H1 (cell line): ENCODE data around the gene SPECC1. TPM values are rescaled to one million over a fixed set of nuclear protein-coding genes. Genes with fewer than 3 reads are reported as not detected.

Experiments
- CTCF ChIA-PET: fragments of 300-600 bp; sonication (Branson Sonifier 250); formaldehyde crosslinking; loops from one replicate; lab custom pipeline; 2021; ENCODE audit not compliant: partially characterized antibody; lab: Charles Lee
- POLR2A ChIA-PET: fragments of 300-600 bp; sonication (Branson Sonifier 250); formaldehyde crosslinking; loops from one replicate; lab custom pipeline; 2021; ENCODE audit warnings: inconsistent platforms; ENCODE audit not compliant: partially characterized antibody; lab: Charles Lee
- DNase-seq, 2 experiments: peaks; one replicate each; pipeline versions ENCODE4 v3.0.0 to v3.0.0-alpha.2; 2010 to 2022; ENCODE audit warnings: low spot score in 2 of 2, low read depth in 1 of 2, mixed read lengths in 1 of 2
- FAIRE-seq: peaks from 2 replicates; lab custom pipeline; 2011; peaks lifted over from hg19 to GRCh38; lab: Jason Lieb, UNC
- H2AFZ ChIP-seq: 2 replicates; pipeline ENCODE4 v1.8.1; 2012; ENCODE audit warnings: low read length, inconsistent platforms
- H2AK5ac ChIP-seq: 2 replicates; pipeline ENCODE4 v1.6.1; 2013; ENCODE audit warnings: low read depth, low read length
- H2BK120ac ChIP-seq: replicated peaks from 2 replicates; pipeline ENCODE3; 2013; ENCODE audit warnings: low read depth, low read length, inconsistent platforms
- H2BK12ac ChIP-seq: 2 replicates; pipeline ENCODE4 v1.6.1; 2013; ENCODE audit warnings: low read depth, low read length
- H2BK15ac ChIP-seq: 2 replicates; pipeline ENCODE4 v1.6.1; 2013; ENCODE audit warnings: low read length
- H2BK20ac ChIP-seq: 2 replicates; pipeline ENCODE4 v1.6.1; 2013; ENCODE audit warnings: low read length
- H2BK5ac ChIP-seq: 2 replicates; pipeline ENCODE4 v1.6.1; 2013; ENCODE audit warnings: low read depth, low read length
- H3K14ac ChIP-seq: 2 replicates; pipeline ENCODE4 v1.6.1; 2013; ENCODE audit warnings: inconsistent platforms; ENCODE audit not compliant: insufficient read length
- H3K18ac ChIP-seq: 2 replicates; pipeline ENCODE4 v1.6.1; 2013; ENCODE audit warnings: low read length; ENCODE audit errors: extremely low read depth
- H3K23ac ChIP-seq: 2 replicates; pipeline ENCODE4 v1.6.1; 2013; ENCODE audit warnings: inconsistent platforms; ENCODE audit not compliant: insufficient read length
- H3K23me2 ChIP-seq: 2 replicates; pipeline ENCODE4 v1.6.1; 2013; ENCODE audit warnings: low read depth, low read length
- H3K27ac ChIP-seq: 2 replicates; pipeline ENCODE4 v1.6.1; 2011; ENCODE audit warnings: low read depth, low read length, inconsistent platforms
- H3K27me3 ChIP-seq, 4 experiments: replicated peaks in 1 of 4; 1 replicate in 1 of 4; 2 replicates in 3 of 4; pipeline versions ENCODE4 v1.6.1 to v1.8.1; 2011 to 2013; ENCODE audit warnings: low read length in 3 of 4, mild to moderate bottlenecking in 3 of 4, inconsistent platforms in 2 of 4, mixed read lengths in 2 of 4, moderate library complexity in 1 of 4; ENCODE audit not compliant: control insufficient read depth in 3 of 4, insufficient read depth in 3 of 4; ENCODE audit errors: extremely low read depth in 1 of 4
- H3K36me3 ChIP-seq, 4 experiments: 2 replicates each; pipeline versions ENCODE4 v1.6.1 to v1.8.1; 2011 to 2013; ENCODE audit warnings: mild to moderate bottlenecking in 4 of 4, low read length in 3 of 4, moderate library complexity in 2 of 4, control low read depth in 1 of 4, inconsistent platforms in 1 of 4; ENCODE audit not compliant: insufficient read depth in 4 of 4, control insufficient read depth in 2 of 4
- H3K4ac ChIP-seq: replicated peaks from 2 replicates; pipeline ENCODE3; 2013; ENCODE audit warnings: low read length, low read depth, mixed read lengths, inconsistent platforms; ENCODE audit not compliant: insufficient read length
- H3K4me1 ChIP-seq, 4 experiments: replicated peaks in 1 of 4; 1 replicate in 1 of 4; 2 replicates in 3 of 4; pipeline versions ENCODE4 v1.6.1 to v1.8.1; 2011 to 2013; ENCODE audit warnings: low read length in 3 of 4, inconsistent platforms in 2 of 4, mixed read lengths in 1 of 4; ENCODE audit not compliant: insufficient read depth in 4 of 4, control insufficient read depth in 3 of 4
- H3K4me2 ChIP-seq, 2 experiments: 2 replicates each; pipeline versions ENCODE4 v1.6.1 to v1.8.1; 2011 to 2013; ENCODE audit warnings: low read depth in 2 of 2, low read length in 2 of 2, control low read depth in 1 of 2, inconsistent platforms in 1 of 2, mild to moderate bottlenecking in 1 of 2; ENCODE audit not compliant: insufficient read depth in 1 of 2
- H3K4me3 ChIP-seq, 4 experiments: fragments of 200-600, 300-600 bp in 1 of 4; sonication (generic), shearing (Covaris generic), sonication (Bioruptor Twin) in 1 of 4; 2 replicates each; pipeline versions ENCODE4 v1.5.1 to v1.8.1; 2011 to 2016; ENCODE audit warnings: low read length in 4 of 4, low read depth in 3 of 4, control low read depth in 2 of 4, inconsistent platforms in 2 of 4, mild to moderate bottlenecking in 2 of 4, mixed read lengths in 1 of 4, moderate library complexity in 1 of 4; ENCODE audit not compliant: insufficient read depth in 2 of 4; ENCODE audit errors: extremely low read depth in 1 of 4
- H3K56ac ChIP-seq: replicated peaks from 2 replicates; pipeline ENCODE3; 2013; ENCODE audit warnings: low read depth, mild to moderate bottlenecking, mixed read lengths, low read length, inconsistent platforms; ENCODE audit not compliant: insufficient read length
- H3K79me1 ChIP-seq: 2 replicates; pipeline ENCODE4 v1.6.1; 2013; ENCODE audit warnings: low read depth, low read length, control low read depth
- H3K79me2 ChIP-seq, 2 experiments: 2 replicates each; pipeline versions ENCODE4 v1.6.1 to v1.8.1; 2012 to 2013; ENCODE audit warnings: low read length in 2 of 2, mild to moderate bottlenecking in 2 of 2, inconsistent platforms in 1 of 2; ENCODE audit not compliant: insufficient read depth in 2 of 2, control insufficient read depth in 1 of 2
- H3K9ac ChIP-seq, 4 experiments: replicated peaks in 1 of 4; 1 replicate in 1 of 4; 2 replicates in 3 of 4; pipeline versions ENCODE4 v1.6.1 to v1.8.1; 2011 to 2013; ENCODE audit warnings: low read depth in 3 of 4, low read length in 3 of 4, control low read depth in 2 of 4, mild to moderate bottlenecking in 2 of 4, moderate library complexity in 2 of 4, inconsistent platforms in 1 of 4; ENCODE audit errors: extremely low read depth in 1 of 4
- H3K9me3 ChIP-seq, 2 experiments: 2 replicates each; pipeline versions ENCODE4 v1.6.1 to v1.8.1; 2012 to 2013; ENCODE audit warnings: mild to moderate bottlenecking in 2 of 2, moderate library complexity in 2 of 2, control low read depth in 1 of 2, inconsistent platforms in 1 of 2, low read depth in 1 of 2, low read length in 1 of 2, mixed read lengths in 1 of 2; ENCODE audit not compliant: insufficient read depth in 2 of 2
- H4K20me1 ChIP-seq, 2 experiments: replicated peaks in 1 of 2; 2 replicates each; pipeline versions ENCODE3 to v1.8.1; 2011 to 2013; ENCODE audit warnings: inconsistent platforms in 2 of 2, low read length in 2 of 2, mild to moderate bottlenecking in 1 of 2; ENCODE audit not compliant: insufficient read depth in 2 of 2, control insufficient read depth in 1 of 2
- H4K5ac ChIP-seq: 2 replicates; pipeline ENCODE4 v1.6.1; 2013; ENCODE audit warnings: low read length, low read depth, mixed read lengths, inconsistent platforms; ENCODE audit not compliant: insufficient read length
- H4K8ac ChIP-seq: 2 replicates; pipeline ENCODE4 v1.8.0; 2013; ENCODE audit warnings: mild to moderate bottlenecking, moderate library complexity, low read length, inconsistent platforms; ENCODE audit not compliant: insufficient read depth; ENCODE audit errors: extremely low read depth
- H4K91ac ChIP-seq: replicated peaks from 2 replicates; pipeline ENCODE3; 2013; ENCODE audit warnings: low read length, mixed read lengths, inconsistent platforms; ENCODE audit not compliant: insufficient read length
- ASH2L ChIP-seq: fragments of 200-600, 300-600 bp; sonication (generic); IDR thresholded peaks from one replicate; pipeline ENCODE4 v1.7.1; 2017; ENCODE audit warnings: low read length
- ATF2 ChIP-seq: IDR thresholded peaks from 2 replicates; pipeline ENCODE4 v1.6.1; 2012; ENCODE audit warnings: low read length, inconsistent platforms
- CEBPB ChIP-seq: IDR thresholded peaks from 2 replicates; pipeline ENCODE4 v1.6.1; 2012; ENCODE audit warnings: low read depth, low read length
- CTBP2 ChIP-seq: IDR thresholded peaks from 2 replicates; pipeline ENCODE4 v1.7.0; 2011; ENCODE audit warnings: borderline replicate concordance, mild to moderate bottlenecking, moderate library complexity, mixed read lengths, low read length; ENCODE audit not compliant: insufficient read depth, insufficient read length
- FOSL1 ChIP-seq: IDR thresholded peaks from 2 replicates; pipeline ENCODE4 v1.6.1; 2011; ENCODE audit warnings: mild to moderate bottlenecking, low read depth, low read length, moderate library complexity; ENCODE audit not compliant: insufficient read depth
- HDAC6 ChIP-seq: IDR thresholded peaks from one replicate; pipeline ENCODE4 v1.7.1; 2012; ENCODE audit warnings: low read depth, mild to moderate bottlenecking, inconsistent platforms, low read length, moderate library complexity
- POU5F1 ChIP-seq: IDR thresholded peaks from 2 replicates; pipeline ENCODE4 v1.6.1; 2011; ENCODE audit warnings: low read depth, mild to moderate bottlenecking, low read length, moderate library complexity
- RAD21 ChIP-seq, 2 experiments: IDR thresholded peaks in 1 of 2; conservative IDR thresholded peaks in 1 of 2; 2 replicates each; pipeline ENCODE4 v1.6.1; 2011; ENCODE audit warnings: low read depth in 2 of 2, low read length in 2 of 2, improper control_type of control experiment in 1 of 2, inconsistent platforms in 1 of 2, mild to moderate bottlenecking in 1 of 2, moderate library complexity in 1 of 2
- RNF2 ChIP-seq: fragments of 200-900, 300-1000 bp; sonication (generic); IDR thresholded peaks from 2 replicates; pipeline ENCODE4 v1.7.1; 2016; ENCODE audit warnings: borderline replicate concordance, low read depth, mild to moderate bottlenecking, antibody characterized with exemption, low read length; ENCODE audit not compliant: poor library complexity, severe bottlenecking; ENCODE audit errors: missing control alignments
- SAP30 ChIP-seq: fragments of 300-600 bp; sonication (generic); IDR thresholded peaks from 2 replicates; pipeline ENCODE4 v1.7.1; 2012; ENCODE audit warnings: low read length, moderate library complexity, mild to moderate bottlenecking, inconsistent platforms; ENCODE audit not compliant: insufficient read depth, insufficient replicate concordance
- SUZ12 ChIP-seq: fragments of 200-600 bp; sonication (generic); IDR thresholded peaks from 2 replicates; pipeline ENCODE4 v1.6.1; 2012; ENCODE audit warnings: mild to moderate bottlenecking, inconsistent platforms, low read length, moderate library complexity, mixed read lengths
- WGBS, 2 experiments: shearing (Covaris generic) in 1 of 2; methylation state at CpG; one replicate each; pipeline versions ENCODE4 v1.1.6 to v1.1.7; 2013 to 2015; ENCODE audit warnings: low lambda C conversion rate in 2 of 2, mixed read lengths in 2 of 2, inconsistent platforms in 1 of 2, low coverage in 1 of 2, missing lambda C conversion rate in 1 of 2; ENCODE audit not compliant: insufficient replicate concordance in 2 of 2, insufficient coverage in 1 of 2, insufficient read length in 1 of 2; ENCODE audit errors: extremely low coverage in 1 of 2, missing lambda C conversion rate in 1 of 2; 5-methylcytosine and 5-hydroxymethylcytosine counted together
- polyA plus RNA-seq, 7 experiments: library from polyadenylated mRNA; depleted of rRNA in 3 of 7; stranded (reverse) in 5 of 7; unstranded in 2 of 7; fragments of >200 nt in 5 of 7; fragments of 200-250 nt in 2 of 7; gene quantifications; 1 replicate in 5 of 7; 2 replicates in 1 of 7; 4 replicates in 1 of 7; pipeline versions ENCODE4 v1.2.1 to v1.2.3, GENCODE V29; 2011 to 2013; ENCODE audit warnings: missing spikeins in 2 of 7, mixed read lengths in 2 of 7
- total RNA-seq: library from RNA; stranded (reverse); fragmentation: NEBNext Ultra II Directional; extraction: Animal tissue kit (Norgen Biotek cat#: 25700); gene quantifications from 2 replicates; pipeline ENCODE4 v1.2.1, GENCODE V29; 2021

The SPECC1 gene
- total and polyA plus RNA-seq, 2 of the 8 experiments (the other 6 are each of a cell fraction or from before 2014, with no cell fraction given) = 35.8 to 87.9 TPM

GRCh38 chr17:20276421-20276820, 267.3 kb downstream of the SPECC1 start:
- no peak overlapping the region for H4K5ac ChIP-seq
- POLR2A ChIA-PET = interaction anchor here (1.1 kb wide), 1 partner anchor 8 kb away, joined by 3 read pairs; no protein-coding TSS in a partner anchor
- WGBS, 2 experiments = 94% methylated on average over 2 of the region's 2 CpGs; no CpG with 5 or more reads in 1 of the 2 experiments
- no peak overlapping the region for H2AK5ac ChIP-seq
- H3K36me3 ChIP-seq = peaks cover 0 to 2% (median 0%) of the 10 kb centered on the region in 4 experiments; a peak in 4 of 8 replicates
- H3K4ac ChIP-seq = no peak overlapping the region
- peaks cover 2% of the 10 kb centered on the region; the same call in 1 of the 2 replicates for H3K79me1 ChIP-seq
- H3K4me1 ChIP-seq = no peaks in the 10 kb centered on the region
- H3K27me3 ChIP-seq = no peaks in the 10 kb centered on the region
- H4K8ac ChIP-seq = no peak overlapping the region; the same call in 1 of the 2 replicates
- no peaks in the 10 kb centered on the region for H3K79me2 ChIP-seq
- H4K91ac ChIP-seq = no peak overlapping the region
- H3K18ac ChIP-seq = no peak overlapping the region
- H3K14ac ChIP-seq = no peak overlapping the region
- DNase-seq (no peak), FAIRE-seq (no peak)
- no peak overlapping the region for H2AFZ ChIP-seq
- H2BK5ac ChIP-seq = no peak overlapping the region
- no peak overlapping the region for H3K56ac ChIP-seq
- no peak overlapping the region for H3K4me2 ChIP-seq
- CTCF ChIA-PET = interaction anchor here (1.2 kb wide), 1 partner anchor 15 kb away, joined by 3 read pairs; no protein-coding TSS in a partner anchor
- no peak overlapping the region for H3K27ac ChIP-seq
- H4K20me1 ChIP-seq = no peaks in the 10 kb centered on the region
- H3K9me3 ChIP-seq = no peaks in the 10 kb centered on the region
- H3K9ac ChIP-seq = no peak overlapping the region
- no peak overlapping the region for H2BK15ac ChIP-seq
- H2BK120ac ChIP-seq = no peak overlapping the region
- H2BK20ac ChIP-seq = no peak overlapping the region
- H3K23ac ChIP-seq = no peak overlapping the region
- no peak overlapping the region for H3K4me3 ChIP-seq
- H2BK12ac ChIP-seq = no peak overlapping the region
- no peaks in the 10 kb centered on the region for H3K23me2 ChIP-seq
- TF ChIP-seq CTBP2 (no peak), SUZ12 (no peak), FOSL1 (no peak), RAD21 (IDR thresholded peaks at IDR 0.05 in 1 of 2, conservative IDR thresholded peaks at IDR 0.05 in 1 of 2; ENCODE audit: low read depth in 2 of 2, low read length in 2 of 2) (no peak), POU5F1 (no peak), CEBPB (no peak), ATF2 (no peak), HDAC6 (no peak), ASH2L (no peak), RNF2 (no peak), SAP30 (no peak)
